Gastroesophageal sphincter (tissue), 3 donors: ENCODE measurements around the gene TMEM171.

Experiments used
- CTCF ChIP-seq, 4 experiments: fragments of 200-600 bp in 2 of 4; fragments of 450-650 bp in 2 of 4; sonication (generic) in 1 of 4; IDR thresholded peaks; one replicate each; pipeline ENCODE4 v1.5.1; 2017 to 2019; ENCODE audit warnings: antibody characterized with exemption in 4 of 4, mild to moderate bottlenecking in 2 of 4, moderate library complexity in 2 of 4
- POLR2AphosphoS5 ChIP-seq: sonication (generic); formaldehyde crosslinking; IDR thresholded peaks from one replicate; pipeline ENCODE4 v1.6.1; 2017; ENCODE audit warnings: antibody characterized with exemption

GRCh38 chr5:73153513-73153912 lies 33.1 kb downstream of the TMEM171 start:
- TF ChIP-seq POLR2AphosphoS5 (no peak), CTCF (IDR thresholded peaks at IDR 0.05) (no peak)
